Activated naive CD8-positive, alpha-beta T cell treated with anti-CD3 and anti-CD28 coated beads, Interleukin-2, amount 50 U/mL, for 24 hours (primary cell): ENCODE results near the gene KLHDC7A.

Experiments
- ATAC-seq: fragments of 150-1000 bp; cut with Tn5 transposase; one replicate; pipeline ENCODE4 v1.10.0; 2021
- DNase-seq: peaks from one replicate; pipeline ENCODE4 v3.0.0; 2021
- H3K27ac Mint-ChIP-seq: one replicate; pipeline ENCODE4 v1.8.0; 2021; ENCODE audit warnings: mild to moderate bottlenecking, mixed read lengths
- H3K27me3 Mint-ChIP-seq: one replicate; pipeline ENCODE4 v1.8.0; 2021; ENCODE audit warnings: mixed read lengths
- H3K36me3 Mint-ChIP-seq: one replicate; pipeline ENCODE4 v1.8.0; 2021; ENCODE audit warnings: low read depth, mixed read lengths
- H3K4me1 Mint-ChIP-seq: one replicate; pipeline ENCODE4 v1.8.0; 2021; ENCODE audit warnings: mixed read lengths
- H3K4me3 Mint-ChIP-seq: one replicate; pipeline ENCODE4 v1.8.0; 2021; ENCODE audit warnings: mild to moderate bottlenecking, moderate library complexity, mixed read lengths
- H3K9me3 Mint-ChIP-seq: one replicate; pipeline ENCODE4 v1.8.0; 2021; ENCODE audit warnings: mixed read lengths

The KLHDC7A gene

DNA sequence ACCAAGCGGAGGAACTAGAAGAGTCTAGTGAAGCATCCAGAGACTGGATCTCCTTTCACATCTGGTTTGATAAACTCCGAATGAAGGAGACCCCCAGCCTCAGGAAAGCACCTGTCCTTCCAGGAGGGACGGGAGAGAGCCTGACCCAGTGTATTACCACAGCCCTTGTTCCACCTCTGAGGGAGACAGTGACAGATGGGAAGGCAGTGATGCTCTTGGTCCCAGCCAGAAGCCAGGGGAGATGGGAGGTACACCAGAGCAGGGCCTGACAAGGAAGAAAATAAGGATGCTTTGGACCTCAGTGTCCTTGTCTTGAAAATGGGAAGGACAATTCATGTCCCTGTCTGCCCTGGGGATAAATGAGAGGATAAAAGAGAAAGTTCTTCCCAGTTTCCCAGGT is 3.5 kb downstream of the KLHDC7A start:
- H3K27ac Mint-ChIP-seq: no peak overlapping the region
- no peak for DNase-seq
- peaks cover 4% of the 10 kb centered on the region for H3K4me1 Mint-ChIP-seq
- H3K36me3 Mint-ChIP-seq: no peaks in the 10 kb centered on the region
- H3K27me3 Mint-ChIP-seq: peaks cover 8% of the 10 kb centered on the region
- no peak for ATAC-seq
- no peaks in the 10 kb centered on the region for H3K9me3 Mint-ChIP-seq
- H3K4me3 Mint-ChIP-seq: no peak overlapping the region

DNA sequence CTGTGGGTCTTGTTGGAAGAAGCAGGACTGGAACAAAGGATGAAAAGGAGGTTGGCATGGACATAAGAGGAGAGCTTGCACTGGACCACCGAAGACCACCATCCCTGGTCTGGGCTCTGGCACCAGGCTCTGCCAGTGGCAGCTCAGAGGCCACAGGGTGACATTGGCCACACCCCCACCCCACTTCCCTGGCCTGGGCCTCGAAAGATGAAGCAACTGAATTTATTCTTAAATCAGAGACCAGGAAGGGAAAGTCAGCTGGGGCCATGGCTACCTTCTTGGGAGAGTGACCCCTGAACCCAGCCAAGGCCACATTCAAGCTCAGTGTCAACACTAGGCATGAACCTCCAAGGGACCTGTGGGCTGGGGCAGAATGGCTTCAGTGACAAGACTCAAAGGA is 4.0 kb downstream of the KLHDC7A start:
- no peaks in the 10 kb centered on the region for H3K36me3 Mint-ChIP-seq
- DNase-seq (no peak), ATAC-seq (no peak)
- H3K4me1 Mint-ChIP-seq: no peaks in the 10 kb centered on the region
- H3K27ac Mint-ChIP-seq: no peak overlapping the region
- H3K4me3 Mint-ChIP-seq: no peak overlapping the region
- peaks cover 8% of the 10 kb centered on the region for H3K27me3 Mint-ChIP-seq
- no peaks in the 10 kb centered on the region for H3K9me3 Mint-ChIP-seq

DNA sequence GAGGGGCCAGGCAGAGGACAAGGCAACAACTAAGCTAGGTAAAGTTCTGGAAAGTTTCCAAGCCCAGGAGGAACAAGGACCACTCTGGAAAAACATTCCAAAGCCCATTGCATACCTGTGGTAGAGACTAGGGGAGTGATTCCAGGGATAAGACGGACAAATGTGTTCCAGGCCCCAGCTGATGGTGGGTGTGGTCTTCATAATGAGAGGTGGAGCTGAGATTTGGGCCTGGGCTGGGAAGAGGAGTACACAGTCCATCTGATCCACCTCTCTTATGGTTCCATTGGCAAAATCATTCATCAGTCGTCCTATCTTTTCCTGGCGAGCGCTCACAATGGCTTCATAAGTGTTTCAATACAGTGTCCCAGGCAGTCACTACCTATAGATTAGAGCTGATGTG is 4.5 kb downstream of the KLHDC7A start:
- ATAC-seq (no peak), DNase-seq (no peak)
- Mint-ChIP-seq H3K27ac (no peak overlapping the region), H3K4me3 (no peak overlapping the region), H3K9me3 (no peaks in the 10 kb centered on the region), H3K27me3 (peaks cover 8% of the 10 kb centered on the region), H3K4me1 (no peaks in the 10 kb centered on the region), H3K36me3 (no peaks in the 10 kb centered on the region)

DNA sequence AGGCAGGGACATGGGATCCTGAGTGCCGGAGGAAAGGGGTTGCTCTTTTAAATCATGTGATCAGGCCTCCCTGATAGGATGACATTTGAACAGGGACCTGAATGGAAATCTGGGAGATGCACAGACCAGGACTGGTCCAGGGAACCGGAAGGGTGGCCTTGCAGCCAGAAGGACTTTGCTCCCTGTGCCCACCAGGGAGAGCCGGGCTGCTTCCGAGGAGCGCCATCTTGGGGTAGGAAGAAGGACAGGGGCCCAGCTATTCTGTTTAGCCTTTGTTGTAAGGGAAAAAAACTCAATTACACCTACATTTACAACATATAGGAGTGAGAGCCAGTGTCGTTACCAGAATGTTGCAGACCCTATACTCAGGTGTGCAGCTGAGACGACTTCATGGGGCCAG is 5.5 kb downstream of the KLHDC7A start:
- DNase-seq (no peak), ATAC-seq (no peak)
- Mint-ChIP-seq H3K4me3 (no peak overlapping the region), H3K36me3 (no peaks in the 10 kb centered on the region), H3K9me3 (no peaks in the 10 kb centered on the region), H3K27me3 (peaks cover 10% of the 10 kb centered on the region), H3K4me1 (no peaks in the 10 kb centered on the region), H3K27ac (no peak overlapping the region)

DNA sequence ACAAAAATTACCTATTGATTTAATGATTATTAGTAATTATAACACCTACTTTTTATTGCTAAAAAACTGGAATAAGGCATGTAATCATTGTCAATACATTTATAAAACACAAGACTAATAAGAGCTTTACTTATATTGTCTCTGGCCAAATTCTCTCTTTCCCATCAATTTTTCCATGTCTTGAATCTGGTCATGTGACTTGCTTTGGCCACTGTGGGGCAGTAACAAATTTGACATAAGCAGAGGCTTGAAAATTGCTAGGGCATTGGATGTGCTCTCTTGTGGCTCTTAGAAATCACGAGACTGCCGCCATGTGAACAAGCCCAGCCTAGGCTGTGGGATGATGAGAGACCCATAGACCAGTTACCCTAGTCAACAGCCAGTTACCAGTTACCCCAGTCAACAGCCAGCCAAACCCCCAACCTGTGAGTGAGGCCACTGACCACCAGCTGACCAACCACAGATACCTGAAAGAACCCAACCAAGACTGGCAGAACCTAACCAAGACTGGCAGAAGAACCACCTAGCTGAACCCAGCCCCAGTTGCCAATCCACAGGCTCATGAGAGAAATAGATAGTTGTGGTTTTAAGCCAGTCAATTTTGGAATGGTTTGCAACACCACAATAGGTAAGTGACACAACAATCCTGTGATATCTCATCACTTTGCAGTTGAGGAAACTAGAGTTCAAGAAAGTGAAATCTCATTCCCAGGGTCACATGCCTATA is 8.8 kb downstream of the KLHDC7A start:
- DNase-seq (no peak), ATAC-seq (no peak)
- H3K4me3 Mint-ChIP-seq: no peak overlapping the region
- H3K27me3 Mint-ChIP-seq: peaks cover 12% of the 10 kb centered on the region
- no peaks in the 10 kb centered on the region for H3K9me3 Mint-ChIP-seq
- no peaks in the 10 kb centered on the region for H3K36me3 Mint-ChIP-seq
- no peaks in the 10 kb centered on the region for H3K4me1 Mint-ChIP-seq
- H3K27ac Mint-ChIP-seq: no peak overlapping the region

DNA sequence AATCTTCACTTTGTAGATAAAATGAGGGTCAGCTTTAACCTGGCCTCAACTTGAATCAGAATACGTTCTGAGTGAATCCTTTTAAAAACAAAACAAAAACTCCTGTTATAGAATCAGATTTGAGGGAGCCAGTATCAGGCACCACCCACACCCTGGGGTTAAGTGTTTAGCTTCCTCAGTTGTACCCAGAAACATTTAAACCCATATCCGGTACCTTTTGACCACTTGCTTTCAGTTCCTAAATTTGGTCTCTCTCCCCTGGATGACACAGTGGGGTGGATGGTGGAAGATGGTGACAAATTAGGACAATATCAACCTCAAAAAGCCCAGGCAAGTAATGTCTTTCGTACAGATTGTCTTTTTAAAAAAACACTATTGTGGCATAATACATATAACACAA is 10.4 kb downstream of the KLHDC7A start:
- Mint-ChIP-seq H3K9me3 (no peaks in the 10 kb centered on the region), H3K36me3 (no peaks in the 10 kb centered on the region), H3K4me3 (no peak overlapping the region), H3K4me1 (no peaks in the 10 kb centered on the region), H3K27me3 (peaks cover 9% of the 10 kb centered on the region), H3K27ac (no peak overlapping the region)
- DNase-seq: no peak
- no peak for ATAC-seq

DNA sequence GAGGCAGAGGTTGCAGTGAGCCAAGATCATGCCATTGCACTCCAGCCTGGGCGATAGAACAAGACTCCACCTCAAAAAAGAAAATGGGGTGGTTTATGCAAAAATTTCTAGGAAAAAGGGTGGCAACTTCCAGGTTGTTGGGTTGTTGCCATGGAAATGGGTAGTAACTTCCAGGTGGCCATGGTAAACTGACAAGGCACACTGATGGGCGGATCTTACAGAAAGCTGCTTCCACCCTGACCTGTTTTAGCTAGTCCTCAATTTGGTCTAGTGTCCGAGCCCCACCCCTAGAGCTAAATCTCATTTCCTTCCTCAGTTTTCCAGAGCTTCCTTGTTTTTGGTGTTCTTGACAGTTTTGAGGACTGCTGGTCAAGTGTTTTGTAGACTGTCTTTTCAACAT is 13.6 kb downstream of the KLHDC7A start:
- Mint-ChIP-seq H3K4me3 (no peak overlapping the region), H3K27me3 (peaks cover 9% of the 10 kb centered on the region), H3K27ac (no peak overlapping the region), H3K9me3 (no peaks in the 10 kb centered on the region), H3K4me1 (no peaks in the 10 kb centered on the region), H3K36me3 (no peaks in the 10 kb centered on the region)
- DNase-seq (no peak), ATAC-seq (no peak)

DNA sequence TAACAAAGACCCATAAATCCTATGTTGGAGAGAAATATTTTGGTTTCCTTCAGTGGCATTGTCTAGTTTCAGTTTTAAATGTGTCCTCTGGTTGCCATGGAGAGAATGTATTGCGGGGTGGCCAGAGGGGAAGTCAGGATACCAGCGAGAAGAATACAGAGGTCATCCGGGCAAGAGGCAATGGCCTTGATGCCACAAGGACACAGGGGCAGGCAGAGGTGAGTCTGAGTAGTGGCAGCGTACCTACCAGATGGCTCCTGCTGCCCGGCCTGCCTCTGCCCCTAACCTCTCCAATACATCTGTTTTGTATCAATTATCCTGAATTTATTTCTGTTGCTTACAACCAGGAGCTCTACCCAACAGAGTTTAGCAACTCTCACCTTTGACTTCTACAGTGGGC is 14.9 kb downstream of the KLHDC7A start:
- no peaks in the 10 kb centered on the region for H3K36me3 Mint-ChIP-seq
- no peak overlapping the region for H3K27ac Mint-ChIP-seq
- H3K27me3 Mint-ChIP-seq: peaks cover 9% of the 10 kb centered on the region
- H3K4me1 Mint-ChIP-seq: no peaks in the 10 kb centered on the region
- DNase-seq (no peak), ATAC-seq (no peak)
- H3K9me3 Mint-ChIP-seq: no peaks in the 10 kb centered on the region
- H3K4me3 Mint-ChIP-seq: no peak overlapping the region

DNA sequence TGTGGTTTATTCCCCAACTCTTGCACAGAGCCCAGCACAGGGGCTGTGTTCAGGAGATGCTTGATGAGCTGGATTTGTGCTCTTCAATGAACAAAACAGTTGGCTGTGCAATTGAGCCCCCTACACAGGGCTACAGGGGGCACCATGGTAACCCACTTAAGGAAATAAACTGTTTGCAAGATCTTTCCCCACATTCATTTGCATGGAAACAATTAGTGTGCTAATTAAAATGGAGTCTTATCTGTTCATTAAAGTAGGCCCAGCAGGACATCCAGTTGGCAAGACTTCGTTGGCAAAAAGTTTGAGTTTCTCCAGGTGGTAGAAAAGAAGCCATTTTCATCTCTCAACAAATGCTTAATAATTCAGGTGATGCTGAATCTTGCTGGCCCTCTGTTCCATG is 15.3 kb downstream of the KLHDC7A start:
- ATAC-seq (no peak), DNase-seq (no peak)
- Mint-ChIP-seq H3K36me3 (no peaks in the 10 kb centered on the region), H3K4me3 (no peak overlapping the region), H3K9me3 (no peaks in the 10 kb centered on the region), H3K4me1 (no peaks in the 10 kb centered on the region), H3K27ac (no peak overlapping the region), H3K27me3 (peaks cover 9% of the 10 kb centered on the region)

DNA sequence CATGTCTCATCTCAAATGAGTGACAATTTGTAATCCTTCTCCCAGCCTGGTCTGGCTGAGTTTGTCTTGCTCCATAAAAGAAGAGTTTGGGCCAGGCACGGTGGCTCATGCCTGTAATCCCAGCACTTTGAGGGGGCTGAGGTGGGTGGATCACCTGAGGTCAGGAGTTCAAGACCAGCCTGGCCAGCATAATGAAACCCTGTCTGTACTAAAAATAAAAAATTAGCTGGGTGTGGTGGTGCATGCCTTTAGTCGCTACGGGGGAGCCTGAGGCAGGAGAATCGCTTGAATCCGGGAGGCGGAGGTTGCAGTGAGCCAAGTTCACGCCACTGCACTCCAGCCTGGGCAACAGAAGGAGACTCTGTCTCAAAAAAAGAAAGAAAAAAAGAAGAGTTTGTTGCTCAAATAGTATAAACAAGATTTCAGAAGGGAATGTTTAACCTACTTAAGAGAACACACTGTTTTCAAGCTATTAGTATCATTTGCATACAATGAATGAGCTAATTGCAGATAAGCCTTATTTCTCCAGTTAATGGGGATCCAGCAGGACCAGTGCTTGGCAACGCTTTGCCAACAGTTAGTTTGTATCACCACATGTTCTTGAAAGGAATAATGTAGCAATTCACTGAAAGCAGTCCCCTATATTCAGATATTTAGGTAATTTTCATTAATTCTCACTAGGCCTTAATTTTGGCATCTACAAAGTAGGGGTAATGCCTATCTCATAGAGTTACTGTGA is 15.9 kb downstream of the KLHDC7A start:
- Mint-ChIP-seq H3K4me1 (no peaks in the 10 kb centered on the region), H3K27me3 (peaks cover 9% of the 10 kb centered on the region), H3K27ac (no peak overlapping the region), H3K4me3 (no peak overlapping the region), H3K36me3 (no peaks in the 10 kb centered on the region), H3K9me3 (no peaks in the 10 kb centered on the region)
- DNase-seq: no peak
- no peak for ATAC-seq

DNA sequence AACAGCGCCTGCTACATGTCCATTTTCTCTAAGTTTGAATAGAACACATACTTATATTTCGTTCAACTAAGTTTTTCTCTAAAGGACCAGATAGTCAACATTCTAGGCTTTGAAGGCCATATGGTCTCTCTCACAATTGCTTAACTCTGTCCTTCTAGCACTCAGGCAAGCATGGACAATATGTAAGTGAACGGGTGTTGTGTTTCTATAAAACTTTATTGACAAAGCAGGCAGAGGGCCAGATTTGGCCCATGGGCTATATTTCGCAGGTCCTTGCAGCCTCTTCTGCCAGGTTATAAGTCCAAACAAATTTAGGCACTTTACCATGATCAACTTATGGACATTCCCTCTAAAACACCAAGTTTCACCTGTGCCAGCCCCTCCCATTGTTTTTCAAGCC is 21.1 kb downstream of the KLHDC7A start:
- H3K27me3 Mint-ChIP-seq: peaks cover 7% of the 10 kb centered on the region
- ATAC-seq: no peak
- H3K4me3 Mint-ChIP-seq: no peak overlapping the region
- peaks cover 7% of the 10 kb centered on the region for H3K9me3 Mint-ChIP-seq
- no peak overlapping the region for H3K27ac Mint-ChIP-seq
- no peaks in the 10 kb centered on the region for H3K36me3 Mint-ChIP-seq
- DNase-seq: no peak
- no peaks in the 10 kb centered on the region for H3K4me1 Mint-ChIP-seq

DNA sequence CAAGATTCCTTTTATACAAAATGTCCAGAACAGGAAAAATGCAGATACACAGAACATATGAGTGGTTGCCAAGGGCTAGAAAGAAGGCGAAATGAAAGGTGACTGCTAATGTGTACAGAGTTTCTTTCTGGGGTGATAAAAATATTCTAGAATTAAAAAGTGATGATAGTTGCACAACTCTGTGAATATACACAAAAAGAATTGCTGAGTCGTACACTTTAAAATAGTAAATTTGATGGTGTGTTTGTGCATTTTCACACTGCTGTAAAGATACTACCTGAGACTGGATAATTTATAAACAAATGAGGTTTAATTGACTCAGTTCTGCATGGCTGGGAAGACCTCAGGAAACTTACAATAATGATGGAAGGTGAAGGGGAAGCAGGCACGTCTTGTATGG is 23.9 kb downstream of the KLHDC7A start:
- no peak for ATAC-seq
- no peak overlapping the region for H3K27ac Mint-ChIP-seq
- H3K4me1 Mint-ChIP-seq: no peaks in the 10 kb centered on the region
- no peaks in the 10 kb centered on the region for H3K36me3 Mint-ChIP-seq
- peaks cover 7% of the 10 kb centered on the region for H3K9me3 Mint-ChIP-seq
- H3K4me3 Mint-ChIP-seq: no peak overlapping the region
- peaks cover 2% of the 10 kb centered on the region for H3K27me3 Mint-ChIP-seq
- no peak for DNase-seq

DNA sequence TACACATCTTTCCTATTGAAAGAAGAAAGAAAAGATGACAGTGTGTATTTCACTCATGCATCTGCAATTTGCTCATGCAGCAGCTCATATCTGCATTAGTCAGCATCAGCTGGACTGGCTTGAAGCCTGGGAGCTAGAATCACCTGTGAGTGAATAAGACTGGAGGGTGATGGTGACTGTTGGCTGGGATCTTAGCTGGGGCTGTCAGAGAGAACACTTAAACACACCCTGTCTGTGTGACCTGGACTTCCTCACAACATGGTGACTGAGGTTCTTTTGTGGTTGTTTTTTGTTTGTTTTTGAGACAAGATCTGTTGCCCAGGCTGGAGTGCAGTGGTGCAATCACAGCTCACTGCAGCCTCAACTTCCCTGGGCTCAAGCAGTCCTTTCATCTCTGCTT is 24.9 kb downstream of the KLHDC7A start:
- DNase-seq (no peak), ATAC-seq (no peak)
- peaks cover 6% of the 10 kb centered on the region for H3K27me3 Mint-ChIP-seq
- peaks cover 7% of the 10 kb centered on the region for H3K9me3 Mint-ChIP-seq
- H3K4me1 Mint-ChIP-seq: no peaks in the 10 kb centered on the region
- H3K27ac Mint-ChIP-seq: no peak overlapping the region
- H3K36me3 Mint-ChIP-seq: no peaks in the 10 kb centered on the region
- no peak overlapping the region for H3K4me3 Mint-ChIP-seq

DNA sequence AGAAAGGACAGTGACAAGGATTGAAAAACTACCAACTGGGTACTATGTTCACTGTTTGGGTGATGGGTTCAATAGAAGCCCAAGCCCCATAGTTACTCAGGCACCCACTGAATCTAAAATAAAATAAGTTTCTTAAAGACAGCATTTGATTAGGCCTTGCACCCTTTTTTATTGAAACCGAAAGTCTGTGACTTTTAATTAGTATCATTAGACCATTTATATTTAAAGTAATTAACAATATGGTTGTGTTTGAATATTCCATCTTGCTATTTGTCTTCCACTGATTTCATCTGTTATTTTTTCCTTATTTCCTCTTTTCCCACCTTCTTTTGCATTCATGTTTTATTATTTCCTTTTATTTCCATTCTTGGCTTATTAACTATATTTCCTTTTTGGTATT is 27.4 kb downstream of the KLHDC7A start:
- no peak for ATAC-seq
- H3K4me3 Mint-ChIP-seq: no peak overlapping the region
- no peak for DNase-seq
- no peaks in the 10 kb centered on the region for H3K36me3 Mint-ChIP-seq
- no peaks in the 10 kb centered on the region for H3K4me1 Mint-ChIP-seq
- peaks cover 9% of the 10 kb centered on the region for H3K27me3 Mint-ChIP-seq
- H3K9me3 Mint-ChIP-seq: peaks cover 7% of the 10 kb centered on the region
- no peak overlapping the region for H3K27ac Mint-ChIP-seq

DNA sequence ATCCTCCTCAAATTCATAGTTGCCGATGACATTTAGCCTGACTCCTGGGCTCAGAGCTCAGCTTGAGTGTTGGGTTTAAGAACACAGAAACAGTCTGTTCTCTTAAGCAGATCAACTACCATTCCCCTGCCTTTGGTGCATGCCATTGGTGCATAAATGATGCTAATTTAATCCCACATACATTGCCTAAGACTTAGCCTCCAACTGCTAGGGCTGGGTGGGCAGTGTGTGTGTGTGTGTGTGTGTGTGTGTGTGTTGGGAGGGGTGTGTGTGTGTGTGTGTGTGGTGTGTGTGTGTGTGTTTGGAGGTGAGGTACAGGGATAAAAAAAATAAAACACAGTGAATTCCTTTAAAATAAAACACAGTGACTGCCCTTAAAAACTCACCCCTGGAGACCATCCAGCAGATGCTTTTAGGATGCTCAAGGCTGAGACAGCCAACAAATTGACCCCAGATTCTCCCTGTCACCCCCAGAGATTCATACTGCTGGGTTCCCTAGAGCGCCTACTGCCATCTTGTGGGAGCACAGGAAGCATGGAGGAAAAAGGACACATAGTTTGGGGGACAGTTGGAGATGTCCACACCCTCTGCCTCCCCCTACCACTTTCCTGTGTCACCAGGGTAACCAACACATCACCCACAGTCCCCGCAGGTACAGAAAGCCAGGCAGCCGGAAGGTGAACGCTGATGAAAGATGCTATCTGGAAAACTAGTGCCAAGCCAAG is 30.6 kb downstream of the KLHDC7A start:
- Mint-ChIP-seq H3K4me1 (no peaks in the 10 kb centered on the region), H3K27me3 (peaks cover 9% of the 10 kb centered on the region), H3K4me3 (no peak overlapping the region), H3K27ac (no peak overlapping the region), H3K9me3 (peaks cover 15% of the 10 kb centered on the region), H3K36me3 (peaks cover 4% of the 10 kb centered on the region)
- ATAC-seq (no peak), DNase-seq (no peak)
